Testis (tissue), 3 donors: ENCODE results near the gene ZNF618. TPM values are rescaled to one million over a fixed set of nuclear protein-coding genes. Genes with fewer than 3 reads are reported as not detected.

Experiments
- DNase-seq: peaks from one replicate; pipeline ENCODE4 v3.0.0-alpha.2; 2019
- H3K27ac ChIP-seq, 2 donors: fragments of 200-600 bp; sonication (generic); one replicate each; pipeline ENCODE4 v1.5.1; 2019
- H3K27me3 ChIP-seq: fragments of 200-600 bp; sonication (generic); one replicate; pipeline ENCODE4 v1.5.1; 2019
- H3K36me3 ChIP-seq: fragments of 200-600 bp; sonication (generic); one replicate; pipeline ENCODE4 v1.5.1; 2017; ENCODE audit warnings: low read depth; ENCODE audit errors: missing control alignments
- H3K4me1 ChIP-seq: fragments of 200-600 bp; sonication (generic); one replicate; pipeline ENCODE4 v1.5.1; 2019
- H3K4me3 ChIP-seq, 2 donors: fragments of 200-600 bp; sonication (generic); one replicate each; pipeline ENCODE4 v1.5.1; 2017 to 2019
- H3K9me3 ChIP-seq: fragments of 200-600 bp; sonication (generic); one replicate; pipeline ENCODE4 v1.5.1; 2017
- POLR2A ChIP-seq: fragments of 450-650 bp; IDR thresholded peaks from one replicate; pipeline ENCODE4 v1.6.1; 2017; ENCODE audit warnings: antibody characterized with exemption, mild to moderate bottlenecking, moderate library complexity
- WGBS, 2 donors: methylation state at CpG; one replicate each; pipeline ENCODE4 v1.1.5; 2018; 5-methylcytosine and 5-hydroxymethylcytosine counted together
- intact Hi-C: fragments of 100-400 bp; cut with DNase I; formaldehyde crosslinking; loops from one replicate; pipeline ENCODE4 v1.15.1; 2023; ENCODE audit warnings: low total_unique reads
- polyA plus RNA-seq: library from polyadenylated mRNA; stranded (reverse); fragments of 350-450 nt; fragmentation: Illumina TruSeq; extraction: RNeasy Lipid Tissue Mini Kit (QIAGEN cat#74804); gene quantifications from one replicate; pipeline ENCODE4 v1.2.3, GENCODE V29; 2014; ENCODE audit warnings: low read depth, low replicate concordance; ENCODE audit not compliant: insufficient read depth
- total RNA-seq, 2 donors: library from RNA; depleted of rRNA; stranded (reverse); fragments of >200 nt; gene quantifications; one replicate each; pipeline ENCODE4 v1.2.3, GENCODE V29; 2016
- TF ChIP-seq, protein P1 (sequence below), 3 experiments: fragments of 450-650 bp in 2 of 3; fragments of 200-600 bp in 1 of 3; sonication (generic) in 1 of 3; IDR thresholded peaks; one replicate each; pipeline ENCODE4 v1.5.1; 2016 to 2019; ENCODE audit warnings: antibody characterized with exemption in 3 of 3, mild to moderate bottlenecking in 2 of 3, moderate library complexity in 1 of 3

The ZNF618 gene
- total and polyA plus RNA-seq, 3 donors from 2014 or later: 6.8 to 15.2 (median 14.6) TPM

DNA sequence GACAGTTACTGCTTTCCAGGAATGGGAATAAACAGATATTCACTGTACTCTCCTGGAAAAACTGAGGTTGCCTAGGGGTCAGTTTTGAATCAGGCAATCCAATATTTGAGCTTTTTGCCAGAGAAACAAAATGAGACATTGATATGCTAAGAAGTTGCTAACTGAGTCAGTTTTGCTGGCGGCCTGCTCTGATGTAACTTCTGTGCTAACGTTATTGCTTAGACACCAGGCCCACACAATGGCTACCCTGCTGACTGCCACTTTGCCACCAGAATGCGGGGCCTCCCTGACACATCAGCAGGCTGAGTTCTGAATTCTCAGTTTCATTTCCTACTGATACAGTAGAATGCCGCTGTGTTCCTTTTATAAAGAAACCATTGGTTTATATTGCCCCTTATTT is 18.2 kb upstream of the ZNF618 start:
- 74 to 82% methylated on average over 4 of the region's 4 CpGs for WGBS, 2 donors
- TF ChIP-seq, protein P1, sequence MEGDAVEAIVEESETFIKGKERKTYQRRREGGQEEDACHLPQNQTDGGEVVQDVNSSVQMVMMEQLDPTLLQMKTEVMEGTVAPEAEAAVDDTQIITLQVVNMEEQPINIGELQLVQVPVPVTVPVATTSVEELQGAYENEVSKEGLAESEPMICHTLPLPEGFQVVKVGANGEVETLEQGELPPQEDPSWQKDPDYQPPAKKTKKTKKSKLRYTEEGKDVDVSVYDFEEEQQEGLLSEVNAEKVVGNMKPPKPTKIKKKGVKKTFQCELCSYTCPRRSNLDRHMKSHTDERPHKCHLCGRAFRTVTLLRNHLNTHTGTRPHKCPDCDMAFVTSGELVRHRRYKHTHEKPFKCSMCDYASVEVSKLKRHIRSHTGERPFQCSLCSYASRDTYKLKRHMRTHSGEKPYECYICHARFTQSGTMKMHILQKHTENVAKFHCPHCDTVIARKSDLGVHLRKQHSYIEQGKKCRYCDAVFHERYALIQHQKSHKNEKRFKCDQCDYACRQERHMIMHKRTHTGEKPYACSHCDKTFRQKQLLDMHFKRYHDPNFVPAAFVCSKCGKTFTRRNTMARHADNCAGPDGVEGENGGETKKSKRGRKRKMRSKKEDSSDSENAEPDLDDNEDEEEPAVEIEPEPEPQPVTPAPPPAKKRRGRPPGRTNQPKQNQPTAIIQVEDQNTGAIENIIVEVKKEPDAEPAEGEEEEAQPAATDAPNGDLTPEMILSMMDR (IDR thresholded peaks at IDR 0.05): no peak
- no peak for TF ChIP-seq POLR2A
- H3K27me3 ChIP-seq: no peaks in the 10 kb centered on the region
- no peak overlapping the region for H3K4me3 ChIP-seq
- intact Hi-C loops: no loop called here
- no peaks in the 10 kb centered on the region for H3K36me3 ChIP-seq
- no peaks in the 10 kb centered on the region for H3K9me3 ChIP-seq
- H3K27ac ChIP-seq: no peak overlapping the region
- H3K4me1 ChIP-seq: no peaks in the 10 kb centered on the region
- peak; percentile 29 for DNase-seq

DNA sequence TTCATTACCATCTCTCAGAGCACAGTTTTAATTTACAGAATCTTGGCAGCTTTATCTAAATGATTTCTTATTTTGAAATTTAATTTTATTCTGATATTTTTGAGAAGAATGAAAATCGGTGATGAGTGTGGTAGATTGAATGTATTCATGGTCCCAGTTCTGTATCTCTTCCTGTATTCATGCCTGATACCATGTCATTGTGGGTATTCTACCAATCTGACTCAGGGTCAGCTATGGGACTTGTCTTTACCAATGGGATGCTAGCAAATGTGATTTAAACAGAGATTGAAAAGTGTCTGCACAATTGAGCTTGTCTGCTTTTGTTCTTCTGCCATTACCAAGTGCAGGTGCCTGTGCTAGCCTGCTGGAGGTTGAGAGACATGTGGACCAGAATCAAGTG is 17.8 kb upstream of the ZNF618 start:
- Histone ChIP-seq H3K4me3 (no peak overlapping the region), H3K4me1 (no peaks in the 10 kb centered on the region), H3K36me3 (no peaks in the 10 kb centered on the region), H3K9me3 (no peaks in the 10 kb centered on the region), H3K27ac (no peak overlapping the region), H3K27me3 (no peaks in the 10 kb centered on the region)
- WGBS, 2 donors: 88% methylated on average over 1 of the region's 1 CpG
- no peak for TF ChIP-seq POLR2A
- TF ChIP-seq, protein P1 (IDR thresholded peaks at IDR 0.05): no peak
- intact Hi-C loops: no loop called here
- DNase-seq: no peak

DNA sequence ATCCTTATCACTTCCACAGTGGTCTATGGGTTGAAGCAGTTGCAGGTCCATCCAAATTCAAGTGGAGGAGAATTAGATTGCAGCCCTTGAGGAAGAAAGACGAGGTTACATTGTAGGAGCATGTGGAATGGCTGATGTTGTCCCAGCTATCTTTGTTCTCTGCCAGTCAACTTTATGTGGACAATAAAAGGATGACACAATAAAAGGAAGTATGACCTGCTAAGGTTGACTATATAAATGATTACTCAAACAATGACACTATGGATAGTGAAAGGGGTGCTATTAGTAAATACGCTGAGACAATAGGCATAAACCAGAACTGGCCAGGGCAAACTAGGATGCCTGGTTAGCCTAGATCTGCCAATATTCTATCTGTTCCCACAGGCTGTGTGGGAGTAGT is 12.8 kb upstream of the ZNF618 start:
- H3K27me3 ChIP-seq: no peaks in the 10 kb centered on the region
- intact Hi-C loops: no loop called here
- TF ChIP-seq, protein P1 (IDR thresholded peaks at IDR 0.05): no peak
- TF ChIP-seq POLR2A: no peak
- H3K27ac ChIP-seq: no peak overlapping the region
- 85 to 91% methylated on average over 2 of the region's 2 CpGs for WGBS, 2 donors
- no peak overlapping the region for H3K4me3 ChIP-seq
- H3K4me1 ChIP-seq: no peaks in the 10 kb centered on the region
- no peak for DNase-seq
- H3K36me3 ChIP-seq: no peaks in the 10 kb centered on the region
- H3K9me3 ChIP-seq: no peaks in the 10 kb centered on the region

DNA sequence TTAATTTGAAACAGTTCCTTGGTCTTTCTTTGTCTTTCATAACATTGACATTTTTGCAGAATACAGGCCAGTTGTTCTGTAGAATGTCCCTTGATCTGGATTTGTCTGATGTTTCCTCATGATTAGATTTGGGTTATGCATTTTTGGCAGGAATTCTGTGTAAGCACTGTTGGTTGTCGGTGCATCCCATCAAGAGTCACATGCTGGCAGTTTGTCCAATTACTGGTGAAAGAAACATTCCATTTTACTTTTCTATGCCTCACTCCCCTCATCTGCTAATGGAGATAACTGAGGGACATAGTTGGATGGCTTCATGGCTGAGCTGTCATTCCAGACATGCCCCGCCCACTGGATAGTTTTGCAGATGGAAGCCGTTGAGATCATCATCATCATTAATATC is 7.6 kb upstream of the ZNF618 start:
- 76 to 82% methylated on average over 3 of the region's 3 CpGs for WGBS, 2 donors
- Histone ChIP-seq H3K27ac (no peak overlapping the region), H3K36me3 (no peaks in the 10 kb centered on the region), H3K4me1 (no peaks in the 10 kb centered on the region), H3K27me3 (no peaks in the 10 kb centered on the region), H3K4me3 (no peak overlapping the region), H3K9me3 (no peaks in the 10 kb centered on the region)
- TF ChIP-seq POLR2A: no peak
- TF ChIP-seq, protein P1 (IDR thresholded peaks at IDR 0.05): no peak
- no peak for DNase-seq
- intact Hi-C loops: no loop called here

DNA sequence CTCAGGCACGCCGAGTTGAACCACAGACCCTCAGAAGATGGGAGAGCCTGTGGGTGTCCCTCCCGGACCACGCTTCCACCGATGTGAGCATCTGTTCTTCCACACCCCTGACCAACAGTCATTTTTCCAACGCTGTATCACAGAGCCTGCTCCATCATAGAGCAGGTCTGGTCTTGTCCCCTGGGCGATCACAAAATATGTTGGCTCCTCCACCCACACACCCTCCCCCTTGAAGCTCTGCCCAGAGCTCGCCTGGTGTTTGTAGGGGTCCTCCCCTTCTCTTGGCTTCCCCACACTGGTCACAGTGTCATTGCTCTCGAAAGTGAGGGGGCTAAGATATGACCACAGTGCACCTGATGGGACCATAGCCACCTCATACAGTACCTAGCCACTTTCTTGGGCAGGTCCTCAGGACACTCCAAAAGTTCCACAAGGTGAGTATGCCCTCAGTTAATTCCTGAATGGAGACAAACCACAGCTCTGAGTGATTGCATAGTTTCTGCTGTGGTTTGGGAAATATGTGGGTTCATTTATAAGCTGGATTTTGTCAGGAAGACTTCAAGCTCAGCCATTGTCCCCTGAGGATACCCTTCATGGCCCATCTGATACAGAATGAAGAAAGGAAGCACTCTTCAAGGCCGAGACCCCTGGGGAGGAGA is 3.5 kb upstream of the ZNF618 start:
- Histone ChIP-seq H3K9me3 (no peaks in the 10 kb centered on the region), H3K27ac (no peak overlapping the region), H3K36me3 (no peaks in the 10 kb centered on the region), H3K4me3 (no peak overlapping the region), H3K27me3 (no peaks in the 10 kb centered on the region), H3K4me1 (no peaks in the 10 kb centered on the region)
- DNase-seq: no peak
- TF ChIP-seq, protein P1 (IDR thresholded peaks at IDR 0.05): no peak
- TF ChIP-seq POLR2A: no peak
- WGBS, 2 donors: 84 to 91% methylated on average over 10 of the region's 10 CpGs
- intact Hi-C loops: no loop called here
